Hepatocyte (in vitro differentiated cells): ENCODE results near the gene KIAA0040. TPM values are rescaled to one million over a fixed set of nuclear protein-coding genes. Genes with fewer than 3 reads are reported as not detected.

Source experiments
- DNase-seq: peaks from one replicate; pipeline ENCODE4 v3.0.0-alpha.2; 2016; ENCODE audit warnings: low spot score
- H2AFZ ChIP-seq: fragments of 200-600 bp; sonication (generic); 2 replicates; pipeline ENCODE4 v1.6.0; 2016; ENCODE audit warnings: antibody characterized with exemption, mild to moderate bottlenecking
- H3K27ac ChIP-seq: fragments of 200-600 bp; sonication (generic); 2 replicates; pipeline ENCODE4 v1.5.1; 2016; ENCODE audit warnings: mild to moderate bottlenecking
- H3K27me3 ChIP-seq: fragments of 200-600 bp; sonication (generic); 2 replicates; pipeline ENCODE4 v1.6.1; 2016
- H3K36me3 ChIP-seq: fragments of 200-600 bp; sonication (generic); replicated peaks from 2 replicates; pipeline ENCODE4 v1.5.1; 2016; ENCODE audit warnings: low read depth; ENCODE audit not compliant: insufficient read depth
- H3K4me1 ChIP-seq: fragments of 200-600 bp; sonication (generic); 2 replicates; pipeline ENCODE4 v1.5.1; 2016; ENCODE audit warnings: mild to moderate bottlenecking, moderate library complexity; ENCODE audit not compliant: insufficient read depth
- H3K4me2 ChIP-seq: fragments of 200-600 bp; sonication (generic); 2 replicates; pipeline ENCODE4 v1.6.0; 2016
- H3K4me3 ChIP-seq: fragments of 200-600 bp; sonication (generic); 2 replicates; pipeline ENCODE4 v1.5.1; 2016; ENCODE audit warnings: mild to moderate bottlenecking
- H3K79me2 ChIP-seq: fragments of 200-600 bp; sonication (generic); 2 replicates; pipeline ENCODE4 v1.6.0; 2017; ENCODE audit warnings: mild to moderate bottlenecking
- H3K9me2 ChIP-seq: fragments of 200-600 bp; sonication (generic); replicated peaks from 2 replicates; pipeline ENCODE4 v1.6.0; 2017; ENCODE audit warnings: mild to moderate bottlenecking; ENCODE audit not compliant: insufficient read depth
- H3K9me3 ChIP-seq: fragments of 200-600 bp; sonication (generic); 2 replicates; pipeline ENCODE4 v1.5.1; 2016; ENCODE audit warnings: low read depth, mild to moderate bottlenecking
- H4K20me1 ChIP-seq: fragments of 200-600 bp; sonication (generic); 2 replicates; pipeline ENCODE4 v1.6.0; 2016; ENCODE audit warnings: mild to moderate bottlenecking; ENCODE audit not compliant: insufficient read depth, poor library complexity, severe bottlenecking
- CTCF ChIP-seq: fragments of 200-600 bp; sonication (generic); IDR thresholded peaks from 2 replicates; pipeline ENCODE4 v1.5.1; 2016; ENCODE audit warnings: antibody characterized with exemption, mild to moderate bottlenecking; ENCODE audit not compliant: poor library complexity
- EZH2 ChIP-seq: fragments of 200-600 bp; sonication (generic); IDR thresholded peaks from 2 replicates; pipeline ENCODE4 v1.6.1; 2016; ENCODE audit warnings: antibody characterized with exemption, mild to moderate bottlenecking, borderline replicate concordance
- EZH2phosphoT487 ChIP-seq: fragments of 200-600 bp; sonication (generic); IDR thresholded peaks from one replicate; pipeline ENCODE4 v1.6.1; 2018; ENCODE audit warnings: antibody characterized with exemption, mild to moderate bottlenecking, low read depth, moderate library complexity; ENCODE audit not compliant: unreplicated experiment, severe bottlenecking
- WGBS: methylation state at CpG from one replicate; pipeline ENCODE4 v1.1.6; 2016; ENCODE audit warnings: low lambda C conversion rate; ENCODE audit errors: missing lambda C conversion rate; 5-methylcytosine and 5-hydroxymethylcytosine counted together
- polyA plus RNA-seq: library from polyadenylated mRNA; unstranded; fragments of >200 nt; fragmentation: Nextera tagmentation; extraction: Ambion mirVana; gene quantifications from 2 replicates; pipeline ENCODE4 v1.2.1, GENCODE V29; 2016
- total RNA-seq: library from RNA; depleted of rRNA; stranded (reverse); fragments of >200 nt; gene quantifications from 2 replicates; pipeline ENCODE4 v1.2.3, GENCODE V29; 2014

Gene KIAA0040
- total and polyA plus RNA-seq, 2 experiments from 2014 or later: 4.5 to 8.1 TPM

DNA sequence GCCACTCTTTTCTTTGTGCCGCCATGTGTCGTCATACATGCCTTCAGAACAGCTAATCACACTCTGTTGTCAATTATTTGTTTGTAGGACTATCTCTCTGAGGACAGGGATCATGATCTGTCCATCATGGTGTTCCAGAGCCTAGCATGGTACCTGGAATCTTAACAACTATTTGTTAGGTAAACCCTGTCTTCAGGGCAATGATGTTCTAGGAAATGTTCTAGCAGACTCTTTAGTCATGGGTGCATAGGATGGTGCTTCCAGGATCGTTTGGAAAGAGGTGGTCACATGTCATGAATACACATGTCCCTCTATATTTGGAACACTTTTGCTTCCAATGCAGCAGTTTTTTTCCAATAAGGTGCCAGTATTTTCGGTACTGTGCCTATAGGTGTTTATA, 18.2 kb upstream of the KIAA0040 start:
- H3K27ac ChIP-seq: no peak overlapping the region
- H2AFZ ChIP-seq: no peak overlapping the region
- H3K4me2 ChIP-seq: no peak overlapping the region
- no peaks in the 10 kb centered on the region for H3K79me2 ChIP-seq
- H4K20me1 ChIP-seq: no peaks in the 10 kb centered on the region
- TF ChIP-seq EZH2 (no peak), CTCF (no peak), EZH2phosphoT487 (no peak)
- no peaks in the 10 kb centered on the region for H3K27me3 ChIP-seq
- no peak overlapping the region for H3K4me3 ChIP-seq
- H3K9me3 ChIP-seq: no peaks in the 10 kb centered on the region
- no peaks in the 10 kb centered on the region for H3K36me3 ChIP-seq
- 87% methylated on average over 4 of the region's 4 CpGs for WGBS
- no peak for DNase-seq
- no peaks in the 10 kb centered on the region for H3K4me1 ChIP-seq
- H3K9me2 ChIP-seq: no peaks in the 10 kb centered on the region

- H3K9me2 ChIP-seq: no peaks in the 10 kb centered on the region
- no peak overlapping the region for H3K27ac ChIP-seq
- no peaks in the 10 kb centered on the region for H3K79me2 ChIP-seq
- H3K9me3 ChIP-seq: no peaks in the 10 kb centered on the region
- 64% methylated on average over 1 of the region's 1 CpG for WGBS
- no peak overlapping the region for H2AFZ ChIP-seq
- no peak overlapping the region for H3K4me3 ChIP-seq
- H3K36me3 ChIP-seq: no peaks in the 10 kb centered on the region
- no peaks in the 10 kb centered on the region for H4K20me1 ChIP-seq
- no peaks in the 10 kb centered on the region for H3K4me1 ChIP-seq
- no peaks in the 10 kb centered on the region for H3K27me3 ChIP-seq
- TF ChIP-seq EZH2 (no peak), CTCF (no peak)
- no peak for DNase-seq
- H3K4me2 ChIP-seq: no peak overlapping the region
Measured at GRCh38 chr1:175209493-175209921, 16.9 kb upstream of the KIAA0040 start.

GRCh38 chr1:175208773-175209492, 16.4 kb upstream of the KIAA0040 start:
- Histone ChIP-seq H3K79me2 (no peaks in the 10 kb centered on the region), H4K20me1 (no peaks in the 10 kb centered on the region), H3K36me3 (no peaks in the 10 kb centered on the region), H3K9me2 (no peaks in the 10 kb centered on the region), H3K4me3 (no peak overlapping the region), H3K9me3 (no peaks in the 10 kb centered on the region), H3K4me1 (no peaks in the 10 kb centered on the region), H3K27ac (no peak overlapping the region), H3K27me3 (no peaks in the 10 kb centered on the region), H3K4me2 (no peak overlapping the region), H2AFZ (no peak overlapping the region)
- DNase-seq: no peak
- WGBS: 79% methylated on average over 6 of the region's 6 CpGs
- TF ChIP-seq EZH2: no peak
- no peak for TF ChIP-seq EZH2phosphoT487
- no peak for TF ChIP-seq CTCF

DNA sequence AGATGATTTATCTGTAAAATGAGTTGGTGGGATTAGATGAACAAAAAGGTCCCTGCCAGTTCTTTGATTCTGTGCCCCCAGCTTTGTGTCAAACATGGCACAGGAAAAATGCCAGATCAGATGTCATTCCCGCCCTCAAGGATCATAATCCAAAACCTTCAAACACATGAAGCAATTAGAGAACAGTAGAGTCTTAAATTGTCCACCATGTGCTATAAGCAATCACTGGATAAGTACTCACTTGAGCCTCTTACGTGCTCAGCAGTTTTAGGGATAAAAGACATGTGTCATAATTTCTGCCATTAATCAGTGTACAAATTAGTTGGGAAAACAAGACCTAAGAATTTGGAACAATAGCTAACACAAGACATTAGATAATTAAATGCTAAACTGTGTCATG, 15.4 kb upstream of the KIAA0040 start:
- H2AFZ ChIP-seq: no peak overlapping the region
- H3K27me3 ChIP-seq: no peaks in the 10 kb centered on the region
- no peaks in the 10 kb centered on the region for H3K9me2 ChIP-seq
- H3K4me3 ChIP-seq: no peak overlapping the region
- no peaks in the 10 kb centered on the region for H4K20me1 ChIP-seq
- H3K4me1 ChIP-seq: no peaks in the 10 kb centered on the region
- H3K27ac ChIP-seq: no peak overlapping the region
- H3K36me3 ChIP-seq: no peaks in the 10 kb centered on the region
- H3K4me2 ChIP-seq: no peak overlapping the region
- no peaks in the 10 kb centered on the region for H3K79me2 ChIP-seq
- no peaks in the 10 kb centered on the region for H3K9me3 ChIP-seq
- DNase-seq: no peak
- TF ChIP-seq CTCF (no peak), EZH2phosphoT487 (no peak), EZH2 (no peak)
- WGBS: 79% methylated on average over 2 of the region's 2 CpGs
